ENCODE measurements around the gene DPM2.

- TF ChIP-seq CTCF (IDR thresholded peaks at IDR 0.05), result no peak
- TF ChIP-seq EZH2 (IDR thresholded peaks at IDR 0.05), result no peak
These were observed 24.0 kb downstream of the DPM2 start for GRCh38 chr9:127913682-127914081.
